DOHH2 (cell line): Measurements from ENCODE around the gene ITGB4.

Experiments
- CTCF ChIP-seq: fragments of 200-600 bp; sonication (generic); IDR thresholded peaks from one replicate; pipeline ENCODE4 v1.5.1; 2014; ENCODE audit warnings: antibody characterized with exemption, mild to moderate bottlenecking, low read depth, low read length; ENCODE audit not compliant: poor library complexity, severe bottlenecking
- EZH2phosphoT487 ChIP-seq: fragments of 200-600 bp; sonication (generic); IDR thresholded peaks from 2 replicates; pipeline ENCODE4 v1.6.1; 2017; ENCODE audit warnings: borderline replicate concordance, mild to moderate bottlenecking, antibody characterized with exemption, low read length, moderate library complexity, mixed read lengths

DNA sequence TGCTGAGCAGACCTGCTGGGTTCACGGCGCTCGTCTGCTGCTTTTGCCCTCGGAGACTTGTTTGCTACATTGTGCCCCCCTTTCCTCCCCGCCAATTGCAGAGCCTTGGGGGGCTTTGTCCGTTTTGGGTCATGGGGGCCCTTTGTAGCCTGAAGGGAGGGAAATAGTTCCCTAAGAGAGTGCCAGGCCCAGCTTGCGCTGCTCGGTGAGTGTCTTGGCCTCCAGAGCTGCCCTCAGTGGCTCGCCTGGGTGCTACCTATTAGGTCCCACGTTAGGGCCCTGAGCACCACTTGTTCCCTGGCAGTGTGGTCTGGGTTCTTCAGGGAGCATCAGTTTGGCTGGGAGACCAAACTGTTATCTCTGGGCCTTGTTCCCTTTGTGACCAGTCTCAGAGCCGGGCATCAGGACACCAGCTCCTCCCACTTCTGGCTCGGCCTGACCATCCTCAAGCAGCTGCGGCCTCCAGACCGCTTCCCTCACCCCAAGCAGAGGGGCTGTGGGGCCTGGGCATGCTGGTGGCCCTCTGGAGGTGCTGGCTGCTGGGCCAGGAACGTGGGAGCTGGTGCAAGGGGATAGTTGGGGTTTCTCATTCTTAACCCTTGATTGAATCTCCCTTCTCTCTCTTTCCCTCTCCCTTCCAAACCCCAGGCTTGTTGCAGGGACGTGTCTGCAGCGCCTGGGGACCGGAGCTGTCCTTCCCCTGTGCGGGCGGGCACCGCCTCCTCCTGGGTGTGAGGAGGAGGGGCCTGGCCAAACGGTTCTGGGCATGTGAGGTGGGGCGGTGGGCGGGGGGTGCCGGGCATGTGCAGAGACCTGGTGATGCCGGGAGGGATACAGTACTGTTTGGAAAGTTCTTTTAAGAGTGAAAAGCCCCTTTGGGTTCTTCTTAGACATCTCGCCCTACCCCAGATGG is 16.0 kb upstream of the ITGB4 start:
- TF ChIP-seq CTCF (no peak), EZH2phosphoT487 (no peak)
